Stimulated activated CD8-positive, alpha-beta memory T cell treated with anti-CD3 and anti-CD28 coated beads, Interleukin-7, amount 100 ng/mL, for 4 hours (primary cell): ENCODE results near the gene MRPS27.
A peak's percentile ranks its signal among the peaks of the same experiment; 100 is the strongest.
"Not testable (repeated sequence)": the region's sequence is repeated elsewhere in the genome, so short reads cannot be mapped to it uniquely, and the experiment has no call there.

Source experiments
- DNase-seq, 2 donors: peaks; one replicate each; pipeline ENCODE4 v3.0.0-alpha.2; 2020; ENCODE audit warnings: low read depth in 2 of 2

MRPS27 gene

DNA sequence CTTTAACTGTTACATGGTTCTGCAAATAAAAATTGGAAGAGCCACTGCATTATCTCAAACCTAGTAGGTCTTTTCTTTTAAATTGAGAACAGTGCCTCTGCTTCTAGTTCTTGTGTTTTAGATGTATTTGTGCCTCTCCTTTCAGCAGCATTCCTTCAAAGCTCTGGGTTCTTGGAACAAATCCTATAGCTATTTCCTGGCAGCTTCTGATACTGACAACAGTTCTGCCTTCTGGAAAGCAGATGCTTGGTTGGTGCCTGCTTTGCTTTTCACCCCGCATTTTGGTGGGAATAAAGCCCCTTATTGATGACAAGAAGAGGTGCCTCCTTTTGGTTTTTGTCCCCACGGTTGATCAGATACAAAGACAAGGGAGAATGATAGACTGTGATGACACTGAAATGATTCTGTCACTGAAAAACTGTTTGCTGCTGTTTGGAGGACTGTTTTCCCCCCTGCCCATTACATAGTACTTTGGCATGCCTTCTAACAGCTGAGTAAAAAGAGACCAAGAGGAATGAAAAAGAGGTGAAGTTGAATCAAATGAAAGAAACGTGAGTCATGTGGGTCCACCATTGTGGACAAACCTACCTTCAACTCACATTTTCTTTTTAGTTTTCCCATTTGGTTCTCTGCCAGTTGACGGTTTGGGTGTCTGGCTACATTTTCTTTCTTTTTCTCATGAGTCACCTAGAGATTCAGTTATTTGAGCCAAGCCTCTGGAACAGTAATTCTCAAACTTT lies 5.7 kb upstream of the MRPS27 start:
- no peak for DNase-seq

DNA sequence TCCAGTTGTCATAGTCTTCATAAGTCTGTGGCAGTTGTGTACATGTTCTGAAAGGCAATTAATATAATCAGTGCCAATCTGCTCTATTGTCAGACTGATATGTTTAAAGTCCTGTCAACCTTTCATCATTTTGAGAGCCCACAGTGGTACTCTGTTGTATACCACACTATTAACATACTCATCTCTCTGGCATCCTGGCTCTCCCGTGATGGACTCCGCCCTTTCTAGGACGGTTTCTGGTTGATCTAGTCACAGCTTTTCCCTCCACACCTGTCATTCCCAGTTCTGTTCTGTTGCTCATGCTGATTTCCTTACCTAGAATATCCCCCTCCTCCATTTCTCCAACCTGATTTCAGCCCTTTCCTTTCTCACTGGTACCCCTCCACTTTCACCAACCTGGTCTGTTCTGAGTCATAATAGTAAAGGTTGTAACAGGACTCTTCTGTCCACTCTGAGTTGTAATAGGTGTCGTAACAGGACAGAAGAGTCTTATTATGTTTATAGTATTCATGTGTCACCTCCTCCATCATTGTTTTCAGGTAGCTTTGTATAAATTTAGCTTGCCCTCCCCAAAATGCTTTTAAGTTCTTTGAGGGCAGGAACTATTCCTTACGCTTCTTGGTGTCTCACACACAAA lies 4.3 kb upstream of the MRPS27 start:
- no peak for DNase-seq

DNA sequence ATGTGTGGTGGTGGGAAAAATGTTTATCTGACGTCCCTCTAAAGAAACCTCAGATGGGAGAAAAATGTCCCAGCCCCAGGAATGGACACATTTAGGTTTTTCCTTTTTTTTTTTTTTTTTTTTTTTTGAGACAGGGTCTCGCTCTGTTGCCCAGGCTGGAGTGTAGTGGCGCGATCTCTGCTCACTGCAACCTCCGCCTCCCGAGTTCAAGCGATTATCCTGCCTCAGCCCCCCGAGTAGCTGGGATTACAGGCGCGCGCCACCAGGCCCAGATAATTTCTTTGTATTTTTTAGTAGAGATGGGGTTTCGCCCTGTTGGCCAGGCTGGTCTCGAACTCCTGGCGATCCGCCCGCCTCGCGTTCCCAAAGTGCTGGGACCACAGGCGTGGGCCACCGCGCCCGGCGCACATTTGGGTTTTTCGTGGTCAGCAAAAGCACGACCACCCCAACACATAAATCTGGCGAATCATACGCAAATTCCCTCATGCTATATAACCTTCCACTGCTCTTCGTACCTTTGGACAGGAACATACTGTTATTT lies 535 bp downstream of the MRPS27 start:
- DNase-seq, result not testable (repeated sequence)

DNA sequence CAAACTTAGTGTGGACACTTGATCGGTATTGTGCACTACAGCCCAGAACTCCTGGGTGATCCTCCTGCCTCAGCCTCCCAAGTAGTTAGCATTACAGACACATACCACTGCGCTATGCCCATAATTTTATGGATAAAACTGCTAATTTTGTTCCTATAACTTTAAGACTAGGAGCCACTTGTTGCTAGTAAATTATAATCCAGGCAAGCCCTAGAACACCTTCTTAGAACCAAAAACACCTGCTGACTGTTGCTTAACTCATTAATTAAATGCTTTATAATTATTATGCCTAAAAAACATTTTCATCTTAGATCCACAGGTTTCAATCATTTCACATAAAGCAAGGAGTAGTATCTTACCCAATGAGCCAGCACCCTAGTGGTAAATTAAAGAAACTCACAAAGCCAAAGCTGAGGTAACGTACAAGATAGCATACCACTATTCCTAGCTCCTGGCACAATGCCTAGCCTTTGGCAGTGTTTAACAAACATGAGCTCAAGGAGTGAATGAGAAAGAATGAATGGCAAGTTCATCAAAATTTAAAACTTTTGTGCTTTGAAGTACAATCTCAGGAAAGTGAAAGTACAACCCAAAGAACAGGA lies 5.4 kb downstream of the MRPS27 start:
- DNase-seq, result no peak

DNA sequence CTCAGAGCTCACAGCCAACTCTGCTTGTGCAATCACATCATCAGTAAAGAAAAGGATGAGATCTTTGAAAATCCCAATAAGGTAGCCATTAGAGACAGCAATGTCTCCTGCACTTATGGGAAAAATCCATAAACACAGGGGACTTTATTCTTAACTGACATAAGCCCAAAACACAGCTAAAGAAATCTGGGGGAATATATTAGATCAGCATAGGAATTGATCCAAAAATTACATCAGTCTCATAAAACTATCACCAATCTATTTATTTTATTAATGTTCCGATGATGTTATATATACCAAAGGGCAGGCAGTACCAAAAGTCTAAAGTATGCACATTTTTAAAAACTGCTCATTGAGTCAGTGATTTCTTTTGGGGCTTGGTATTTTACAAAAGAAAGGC lies 6.9 kb downstream of the MRPS27 start:
- no peak for DNase-seq

DNA sequence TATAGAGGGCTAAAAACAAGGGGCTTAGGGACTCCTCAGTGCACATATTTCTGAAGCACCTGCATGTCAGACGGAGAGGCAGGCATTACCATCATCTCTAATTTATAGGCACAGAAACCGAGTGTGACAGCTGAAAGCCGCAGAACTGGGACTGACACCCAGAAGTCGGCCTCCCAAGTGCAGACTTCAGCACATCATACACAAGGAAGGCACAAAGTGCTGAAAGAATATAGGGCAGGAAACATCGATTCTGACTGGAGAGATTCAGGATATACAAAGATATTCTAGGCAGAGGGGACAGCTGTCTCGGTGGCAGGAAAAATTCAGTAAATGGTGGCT lies 11.2 kb downstream of the MRPS27 start:
- no peak for DNase-seq

DNA sequence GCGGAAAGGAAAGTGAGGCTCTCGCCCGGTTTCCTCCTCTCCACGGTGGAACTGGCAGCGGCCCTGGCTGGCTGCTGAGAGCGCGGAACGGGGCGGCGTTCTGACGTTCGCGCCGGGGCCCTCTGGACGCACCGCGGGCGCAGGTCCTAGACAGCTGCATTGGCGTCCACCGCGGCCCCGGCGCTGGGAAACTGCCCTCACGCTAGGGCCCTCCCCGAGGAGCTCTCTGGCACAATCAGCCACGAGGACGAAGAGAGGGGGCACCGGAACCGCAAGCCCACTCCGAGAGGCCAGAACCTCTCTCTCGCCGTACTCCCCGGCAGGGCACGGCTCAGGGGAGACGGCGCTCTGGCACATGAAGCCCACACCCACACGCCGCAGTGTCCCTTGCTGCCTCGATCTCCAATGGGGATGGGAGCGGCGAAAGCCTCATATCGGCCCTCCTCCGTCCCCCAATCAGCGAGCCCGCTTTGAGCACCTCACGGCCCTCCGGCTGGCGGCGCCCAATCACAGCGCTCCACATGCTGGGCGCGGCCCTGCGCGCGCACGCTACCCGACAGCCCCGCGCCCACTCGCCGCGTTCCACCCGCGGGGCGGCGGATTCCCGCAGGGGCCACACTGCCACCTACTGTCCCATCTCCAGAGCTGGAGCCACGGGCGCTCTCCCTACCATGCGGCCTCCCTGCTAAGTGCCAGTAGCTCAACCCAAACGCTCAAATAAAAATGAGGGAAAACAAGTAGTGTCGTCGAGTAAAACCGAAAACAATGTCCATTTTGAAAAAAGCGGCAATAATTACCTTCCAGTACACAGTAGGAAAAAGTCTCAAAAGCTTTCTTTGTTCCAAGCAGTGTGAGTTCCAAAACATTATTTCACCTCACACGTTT lies 11.8 kb downstream of the MRPS27 start:
- peak; percentile 92 to 96 for DNase-seq

DNA sequence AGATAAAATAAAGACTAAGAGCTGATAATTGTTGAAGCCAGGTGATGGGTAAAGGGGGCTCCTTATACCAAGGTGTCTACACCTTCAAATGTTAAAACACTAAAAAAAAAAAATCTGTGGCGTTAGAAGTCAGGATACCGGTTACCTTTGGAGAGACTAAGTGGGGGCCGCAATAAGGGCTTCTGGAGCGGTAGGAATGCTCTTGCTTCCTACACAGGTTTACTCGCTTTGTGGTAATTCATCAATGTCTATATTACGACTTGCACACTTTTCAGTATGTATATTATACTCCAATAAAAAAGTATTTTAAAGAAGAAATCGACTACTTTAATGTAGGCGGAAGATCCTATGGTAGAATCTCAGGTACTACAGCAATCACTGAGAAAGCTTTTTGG lies 12.5 kb downstream of the MRPS27 start:
- no peak for DNase-seq

DNA sequence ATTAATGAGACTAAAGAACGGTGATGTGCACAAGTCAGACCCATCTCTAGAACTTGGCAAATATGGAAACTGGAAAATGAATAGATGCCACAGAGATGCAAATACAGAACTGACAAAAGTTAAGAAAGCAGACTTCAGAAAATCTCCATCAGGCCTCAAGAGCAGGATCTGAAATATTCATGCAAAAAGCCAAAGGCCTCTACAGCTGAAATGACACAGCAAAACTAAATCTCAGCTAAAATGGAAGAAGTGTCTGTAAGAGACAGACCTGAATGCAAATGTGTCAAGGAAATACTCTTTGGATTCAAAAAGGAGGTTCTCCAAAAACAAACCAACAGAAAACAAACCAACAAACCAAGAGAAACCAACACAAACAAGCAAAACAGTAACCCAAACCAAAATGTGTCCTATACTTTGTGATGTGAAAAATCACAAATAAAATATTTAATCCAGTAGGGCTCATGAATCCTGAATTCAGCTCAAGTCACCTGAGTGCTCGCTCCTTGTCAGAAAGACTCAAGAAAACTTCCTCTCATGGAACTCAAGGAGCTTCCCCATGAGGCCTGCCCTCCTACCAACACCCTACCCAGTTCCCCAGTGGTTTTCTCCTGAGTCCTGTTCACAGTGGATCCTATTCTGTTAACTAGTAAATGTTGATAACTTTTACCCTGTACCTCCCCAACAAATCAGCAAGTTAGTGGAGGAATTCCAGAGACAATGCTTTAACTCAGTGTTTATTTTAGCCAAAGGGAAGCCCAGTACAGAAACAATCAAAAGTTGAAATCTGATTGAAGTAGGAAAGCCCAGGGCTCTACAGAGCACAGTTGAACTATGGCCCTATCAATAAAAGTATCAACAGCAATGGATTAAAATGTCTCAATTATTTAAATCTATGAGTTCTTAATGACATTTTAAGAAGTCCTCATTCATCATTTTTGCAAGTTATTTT lies 14.6 kb downstream of the MRPS27 start:
- no peak for DNase-seq

DNA sequence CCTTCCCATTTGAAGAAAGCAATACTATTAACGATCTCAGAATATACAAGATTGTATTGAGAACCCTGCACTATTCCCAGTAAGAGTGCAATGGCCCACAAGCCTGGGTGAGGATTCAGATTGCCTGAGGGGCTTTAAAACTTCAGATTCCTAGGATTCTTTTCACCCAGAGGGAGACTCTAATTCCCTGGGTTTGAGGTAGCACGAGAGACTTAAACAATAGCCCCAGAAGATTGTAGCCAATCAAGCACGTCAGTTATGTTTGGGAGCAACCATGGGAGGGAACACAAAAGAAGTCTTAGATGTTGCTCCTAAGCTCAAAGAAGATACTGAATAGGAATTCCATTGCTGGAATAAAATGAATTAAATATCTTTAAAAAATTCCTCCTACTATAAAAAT lies 17.9 kb downstream of the MRPS27 start:
- no peak for DNase-seq

DNA sequence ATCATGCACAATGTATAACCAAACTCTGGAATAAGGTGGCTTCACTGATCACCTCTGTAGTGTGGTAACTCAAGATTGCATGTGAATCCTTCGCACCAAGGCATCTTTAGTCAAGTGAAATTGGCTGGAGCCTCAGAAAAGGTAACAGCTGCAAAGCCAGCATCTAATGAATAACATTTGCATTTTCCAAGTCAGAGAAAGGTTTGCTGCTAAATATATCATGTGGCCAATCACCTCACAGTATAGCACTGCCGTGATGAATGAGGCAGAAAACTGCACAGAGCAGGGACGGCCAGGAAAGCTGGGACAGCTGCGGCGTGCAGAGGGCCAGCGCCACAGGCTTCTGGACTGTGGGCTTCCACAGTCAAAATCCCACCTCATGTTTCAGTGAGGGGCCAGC lies 18.5 kb downstream of the MRPS27 start:
- no peak for DNase-seq

DNA sequence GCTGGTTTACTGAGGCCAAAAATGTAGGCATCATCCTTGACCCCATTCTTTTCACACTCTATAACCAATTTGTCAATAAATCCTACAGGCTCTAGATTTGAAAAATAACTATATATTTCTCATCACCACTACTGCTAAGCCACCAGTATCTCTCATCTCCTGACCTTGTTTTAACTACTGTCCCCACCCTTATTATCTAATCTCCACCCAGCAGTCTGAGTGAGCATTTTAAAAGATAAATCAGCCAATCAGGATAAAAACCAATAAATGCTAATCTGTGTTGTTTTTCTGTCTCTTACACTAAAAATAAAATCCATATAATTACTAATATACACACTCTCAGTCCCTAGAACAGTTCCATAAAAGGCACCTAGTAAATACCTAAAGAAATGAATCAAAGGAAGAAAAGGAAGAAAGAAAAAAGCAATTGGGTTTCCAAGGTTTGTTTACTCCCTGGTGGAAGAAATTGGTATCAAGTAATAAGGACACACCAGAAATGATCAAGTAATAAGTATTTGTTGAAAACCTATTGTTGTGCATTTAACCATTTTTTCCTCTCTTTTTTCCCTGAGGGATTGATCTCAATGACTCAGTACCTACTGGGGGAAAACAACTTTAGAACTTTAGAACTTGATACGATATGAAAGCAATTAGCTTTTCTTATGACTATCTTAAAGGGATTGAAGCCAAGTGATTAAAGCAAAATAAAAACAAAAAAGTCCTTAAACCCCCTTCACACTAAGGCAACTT lies 19.3 kb downstream of the MRPS27 start:
- DNase-seq, result no peak

DNA sequence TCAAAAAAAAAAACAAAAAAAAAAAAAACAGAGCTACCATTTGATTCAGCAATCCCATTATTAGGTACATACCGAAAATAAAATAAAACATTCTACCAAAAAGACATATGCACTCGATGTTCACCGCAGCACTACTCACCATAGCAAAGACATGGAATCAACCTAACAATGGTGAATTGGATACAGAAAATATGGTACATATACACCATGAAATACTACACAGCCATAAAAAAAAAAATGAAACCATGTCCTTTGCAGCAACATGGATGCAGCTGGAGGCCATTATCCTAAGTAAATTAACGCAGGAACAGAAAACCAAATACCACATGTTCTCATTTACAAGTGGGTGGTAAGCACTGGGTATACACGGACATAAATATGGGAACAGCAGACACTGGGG lies 21.3 kb downstream of the MRPS27 start:
- DNase-seq, result no peak

DNA sequence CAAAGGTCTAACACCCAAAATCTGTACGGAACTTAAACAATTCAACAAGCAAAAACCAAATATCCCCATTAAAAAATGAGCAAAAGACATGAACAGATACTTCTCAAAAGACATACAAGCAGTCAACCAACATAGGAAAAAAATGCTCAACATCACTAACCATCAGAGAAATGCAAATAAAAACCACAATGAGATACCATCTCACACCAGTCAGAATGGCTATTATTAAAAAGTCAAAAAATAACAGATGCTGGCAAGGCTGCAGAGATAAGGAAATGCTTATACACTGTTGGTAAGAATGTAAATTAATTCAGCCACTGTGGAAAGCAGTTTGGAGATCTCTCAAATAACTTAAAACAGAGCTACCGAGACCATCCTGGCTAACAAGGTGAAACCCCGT lies 21.9 kb downstream of the MRPS27 start:
- DNase-seq, result not testable (repeated sequence)

DNA sequence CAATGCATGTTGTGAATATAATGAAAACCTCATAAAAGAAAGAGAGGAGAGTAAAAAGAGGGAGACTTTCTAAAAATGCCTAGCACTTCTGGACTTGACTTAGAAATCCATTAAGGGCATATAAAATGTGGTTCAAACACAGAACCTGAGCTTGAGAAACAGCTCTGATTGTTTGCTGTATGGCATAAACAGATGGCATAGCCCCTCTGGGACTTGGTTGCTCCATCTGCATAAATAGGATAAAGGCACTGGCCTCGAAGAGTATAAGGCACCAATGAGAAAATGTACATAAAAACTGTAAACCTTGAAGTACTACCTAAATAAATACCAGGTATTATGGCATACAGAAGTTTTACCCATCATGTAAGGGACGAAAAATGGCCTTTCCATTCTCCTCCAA lies 23.8 kb downstream of the MRPS27 start:
- DNase-seq, result no peak

DNA sequence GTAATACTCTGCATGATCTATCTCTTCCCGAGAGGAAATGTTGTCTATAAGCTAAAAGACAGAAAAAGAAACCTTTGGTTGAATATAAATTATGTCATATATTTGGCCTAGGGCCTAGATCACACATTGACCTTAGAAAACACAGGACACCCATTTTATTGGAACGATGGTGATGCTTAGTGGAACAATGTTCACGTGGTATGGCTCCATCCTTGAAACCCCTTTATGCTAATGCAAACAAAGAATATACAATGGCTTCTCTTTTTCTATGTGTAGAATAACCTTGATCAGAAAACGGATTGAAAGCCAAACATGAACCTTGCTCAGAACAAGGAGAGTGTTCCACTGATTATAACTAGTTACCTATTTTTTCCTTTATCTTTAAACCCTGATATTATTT lies 24.5 kb downstream of the MRPS27 start:
- no peak for DNase-seq

DNA sequence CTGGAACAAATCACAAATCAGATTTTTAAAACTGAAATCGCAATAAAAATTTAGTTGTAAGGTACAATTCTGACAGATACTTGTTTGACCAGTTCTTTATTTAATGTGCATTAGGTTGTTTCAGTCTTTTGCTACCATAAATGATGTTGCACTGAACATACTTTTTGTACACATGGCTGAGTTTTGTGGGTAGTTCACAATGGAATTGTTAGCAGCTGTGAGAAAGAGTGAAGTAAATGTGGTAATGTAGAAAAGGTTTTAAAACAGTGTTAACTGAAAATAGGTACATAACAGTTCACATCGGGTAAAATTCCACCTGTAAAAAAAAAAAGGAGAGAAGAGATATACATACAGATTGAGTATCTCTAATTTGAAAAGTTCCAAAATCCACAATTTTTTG lies 25.6 kb downstream of the MRPS27 start:
- DNase-seq, result no peak

DNA sequence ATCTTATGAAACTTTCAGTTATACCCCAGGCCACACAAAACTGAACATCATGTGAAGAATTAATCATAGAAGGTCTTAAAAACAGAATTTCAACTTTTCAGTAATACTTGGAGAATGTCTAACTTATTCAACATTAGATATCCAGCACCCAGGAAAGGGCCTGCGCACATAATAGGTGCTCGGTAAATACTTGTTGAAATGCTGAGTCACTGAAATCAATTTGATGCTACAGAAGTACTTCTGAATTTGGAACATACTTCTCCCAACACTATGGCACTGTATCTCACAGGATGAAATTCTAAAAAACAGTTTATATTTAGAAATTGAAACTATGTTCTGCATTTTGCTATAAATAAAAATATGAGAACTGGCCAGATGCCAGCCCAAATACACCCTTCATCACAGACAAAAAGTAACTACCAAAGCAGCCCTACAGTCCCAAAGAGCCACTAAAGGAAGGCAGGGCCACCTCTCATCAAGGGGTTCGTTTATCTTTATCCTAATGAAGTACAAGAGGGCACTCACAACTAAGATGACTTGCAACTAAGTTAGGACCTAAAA lies 26.5 kb downstream of the MRPS27 start:
- no peak for DNase-seq

DNA sequence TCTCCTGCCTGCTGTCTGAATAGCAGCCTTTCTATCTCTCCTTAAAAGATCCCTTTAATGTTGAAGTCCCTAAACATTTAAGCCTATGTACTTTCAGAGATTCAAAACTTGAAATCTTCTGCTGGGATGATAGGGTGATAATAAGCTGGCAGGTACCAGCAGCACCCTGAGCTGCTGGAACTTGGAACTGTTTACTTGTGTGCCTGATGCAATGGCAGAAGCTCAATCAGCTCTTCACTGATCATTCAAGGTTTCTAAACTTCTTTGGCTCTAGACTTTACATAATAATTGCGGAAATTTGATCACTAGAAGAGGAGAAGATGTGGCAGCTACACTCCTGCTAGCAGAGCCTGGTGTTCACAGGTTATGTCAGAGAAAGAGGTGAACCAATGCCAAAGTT lies 27.6 kb downstream of the MRPS27 start:
- DNase-seq, result no peak

DNA sequence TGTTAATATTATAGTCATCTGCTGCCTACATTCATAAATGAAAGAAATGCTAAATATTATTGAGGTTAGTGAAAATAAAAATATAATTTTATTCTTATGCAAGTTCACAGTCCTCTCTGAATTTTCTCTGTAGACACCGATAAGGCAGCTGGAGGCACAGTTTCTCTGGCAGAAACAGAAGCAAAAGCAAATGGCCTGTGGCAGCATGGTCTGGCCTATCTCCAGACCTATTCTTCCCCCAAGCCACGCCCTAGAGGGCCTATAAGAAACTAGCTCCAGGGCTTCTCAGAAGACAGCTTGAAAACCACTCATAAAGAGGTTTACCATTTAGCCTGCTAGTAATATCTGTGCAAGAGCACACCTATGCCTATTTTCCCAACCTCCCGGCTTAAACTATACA lies 28.4 kb downstream of the MRPS27 start:
- DNase-seq, result no peak
